ENCODE data around the gene SFT2D1. TPM values are rescaled to one million over a fixed set of nuclear protein-coding genes. Genes with fewer than 3 reads are reported as not detected.

Gene SFT2D1
- total and polyA plus RNA-seq, 9 of the 15 experiments (the other 6 are each of a cell fraction or from before 2014, with no cell fraction given) = 54.4 to 140 (median 74.6) TPM

DNA sequence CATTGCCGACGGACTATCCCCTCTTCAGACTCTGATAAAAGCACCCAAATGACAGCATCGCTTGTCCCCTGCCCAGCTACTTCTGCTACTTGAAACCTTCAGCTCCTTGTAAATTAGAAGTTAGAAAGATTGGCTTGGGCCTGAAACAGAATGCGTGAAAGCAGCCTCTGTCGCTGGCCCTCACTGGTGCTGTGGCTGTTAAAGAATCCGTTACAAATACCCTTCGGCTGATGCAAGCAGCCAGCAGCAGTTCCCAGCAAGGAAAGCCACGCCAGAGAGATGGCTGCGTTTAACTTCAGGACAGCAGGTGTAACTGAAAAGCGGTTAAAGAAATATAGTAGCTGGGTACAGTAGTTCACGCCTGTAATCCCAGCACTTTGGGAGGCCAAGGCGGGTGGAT lies 31.7 kb downstream of the SFT2D1 start:
- Histone ChIP-seq H3K36me3 (ENCODE audit: control insufficient read depth, insufficient read depth, low read length) (no peaks in the 10 kb centered on the region), H3K9me1 (ENCODE audit: control insufficient read depth, insufficient read depth, low read length) (no peaks in the 10 kb centered on the region), H3K27me3 (ENCODE audit: control insufficient read depth in 2 of 2, insufficient read depth in 2 of 2, low read length in 2 of 2) (peaks cover 19 to 35% of the 10 kb centered on the region in 2 experiments), H3K79me2 (ENCODE audit: control insufficient read depth, insufficient read depth, low read length) (no peaks in the 10 kb centered on the region), H3K4me1 (replicated peaks in 1 of 2; ENCODE audit: control insufficient read depth in 2 of 2, insufficient read depth in 2 of 2, low read length in 2 of 2) (peaks cover 0 to 8% of the 10 kb centered on the region in 2 experiments; a peak in 2 of 5 replicates), H3K4me2 (ENCODE audit: insufficient read depth, low read length) (no peak overlapping the region; the same call in 1 of the 2 replicates), H3K9ac (ENCODE audit: insufficient read depth in 1 of 2, low read depth in 2 of 2, low read length in 2 of 2) (no peak overlapping the region), H4K20me1 (replicated peaks; ENCODE audit: control insufficient read depth, insufficient read depth, low read length) (no peaks in the 10 kb centered on the region), H3K9me3 (replicated peaks; ENCODE audit: control insufficient read depth, insufficient read depth, low read depth, low read length) (no peaks in the 10 kb centered on the region), H2AFZ (ENCODE audit: low read depth, low read length) (no peak overlapping the region), H3K27ac (ENCODE audit: extremely low read depth, low read depth, low read length) (no peak overlapping the region), H3K4me3 (no peak overlapping the region)
- POLR2A ChIA-PET = interaction anchor here (0.9 to 1.4 kb wide), 5 partner anchors 8 to 90 kb away, joined by 3 to 5 read pairs (median 4); no protein-coding TSS in a partner anchor
- in situ Hi-C loops (cut with MboI) (no loop called here), intact Hi-C loops (cut with micrococcal nuclease) (loop anchor here (1.0 kb wide), 1 partner anchor 35 kb away; no protein-coding TSS in a partner anchor)
- FAIRE-seq (no peak), DNase-seq (ENCODE audit: extremely low read depth in 1 of 4, low spot score in 3 of 4) (no peak), ATAC-seq (peak; percentile 64)
- CTCF ChIA-PET (ENCODE audit: low intra/inter-chr PET ratio) = no interaction called here
- BruUV-seq (replicated peaks) = no TSS peak
- 20% methylated on average over 12 of the region's 12 CpGs for WGBS (ENCODE audit: insufficient coverage, low coverage, missing lambda C conversion rate)
- TF ChIP-seq SUPT5H (IDR thresholded peaks at IDR 0.05) (no peak), XRCC4 (IDR thresholded peaks at IDR 0.05; ENCODE audit: extremely low read depth, insufficient read depth, insufficient read length) (no peak), KDM4B (IDR thresholded peaks at IDR 0.05; ENCODE audit: borderline replicate concordance in 2 of 2, low read depth in 1 of 2) (no peak), L3MBTL2 (IDR thresholded peaks at IDR 0.05) (peak; percentile 44; the same call in 1 of the 2 replicates), ZNF445 (CRISPR knock-in tag; IDR thresholded peaks at IDR 0.05; ENCODE audit: low read depth) (no peak), STAT5A (IDR thresholded peaks at IDR 0.05; ENCODE audit: borderline replicate concordance, low read length) (no peak), MAFG (tag; conservative IDR thresholded peaks at IDR 0.05) (no peak), TOE1 (IDR thresholded peaks at IDR 0.05; ENCODE audit: borderline replicate concordance) (no peak), TOE1 (CRISPR knock-in tag; IDR thresholded peaks at IDR 0.05; ENCODE audit: borderline replicate concordance, low read depth) (no peak), MYNN (IDR thresholded peaks at IDR 0.05) (no peak), MYNN (CRISPR knock-in tag; IDR thresholded peaks at IDR 0.05) (no peak), NFIC (IDR thresholded peaks at IDR 0.05) (no peak), NCOA1 (IDR thresholded peaks at IDR 0.05; ENCODE audit: low read depth) (no peak), RBFOX2 (IDR thresholded peaks at IDR 0.05; ENCODE audit: low read depth, low read length) (0 out of 2 replicates have a peak, but pooled peaks have one; percentile 22), POLR2A (conservative IDR thresholded peaks at IDR 0.05) (no peak), CEBPG (CRISPR knock-in tag; IDR thresholded peaks at IDR 0.05) (peak; percentile 68; the same call in 1 of the 2 replicates), CEBPG (tag; conservative IDR thresholded peaks at IDR 0.05 in 1 of 2, IDR thresholded peaks at IDR 0.05 in 1 of 2) (peak in 1 of 2 experiments; percentile 63; a peak in 2 of 4 replicates), KLF6 (CRISPR knock-in tag; IDR thresholded peaks at IDR 0.05; ENCODE audit: borderline replicate concordance) (no peak), ATF3 (IDR thresholded peaks at IDR 0.05) (peak; percentile 37; the same call in 1 of the 2 replicates), ATF3 (CRISPR knock-in tag; conservative IDR thresholded peaks at IDR 0.05) (no peak)
- TF ChIP-seq, protein P1, sequence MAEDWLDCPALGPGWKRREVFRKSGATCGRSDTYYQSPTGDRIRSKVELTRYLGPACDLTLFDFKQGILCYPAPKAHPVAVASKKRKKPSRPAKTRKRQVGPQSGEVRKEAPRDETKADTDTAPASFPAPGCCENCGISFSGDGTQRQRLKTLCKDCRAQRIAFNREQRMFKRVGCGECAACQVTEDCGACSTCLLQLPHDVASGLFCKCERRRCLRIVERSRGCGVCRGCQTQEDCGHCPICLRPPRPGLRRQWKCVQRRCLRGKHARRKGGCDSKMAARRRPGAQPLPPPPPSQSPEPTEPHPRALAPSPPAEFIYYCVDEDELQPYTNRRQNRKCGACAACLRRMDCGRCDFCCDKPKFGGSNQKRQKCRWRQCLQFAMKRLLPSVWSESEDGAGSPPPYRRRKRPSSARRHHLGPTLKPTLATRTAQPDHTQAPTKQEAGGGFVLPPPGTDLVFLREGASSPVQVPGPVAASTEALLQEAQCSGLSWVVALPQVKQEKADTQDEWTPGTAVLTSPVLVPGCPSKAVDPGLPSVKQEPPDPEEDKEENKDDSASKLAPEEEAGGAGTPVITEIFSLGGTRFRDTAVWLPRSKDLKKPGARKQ (CRISPR knock-in tag; IDR thresholded peaks at IDR 0.05) = peak; percentile 74
- TF ChIP-seq, protein P2, sequence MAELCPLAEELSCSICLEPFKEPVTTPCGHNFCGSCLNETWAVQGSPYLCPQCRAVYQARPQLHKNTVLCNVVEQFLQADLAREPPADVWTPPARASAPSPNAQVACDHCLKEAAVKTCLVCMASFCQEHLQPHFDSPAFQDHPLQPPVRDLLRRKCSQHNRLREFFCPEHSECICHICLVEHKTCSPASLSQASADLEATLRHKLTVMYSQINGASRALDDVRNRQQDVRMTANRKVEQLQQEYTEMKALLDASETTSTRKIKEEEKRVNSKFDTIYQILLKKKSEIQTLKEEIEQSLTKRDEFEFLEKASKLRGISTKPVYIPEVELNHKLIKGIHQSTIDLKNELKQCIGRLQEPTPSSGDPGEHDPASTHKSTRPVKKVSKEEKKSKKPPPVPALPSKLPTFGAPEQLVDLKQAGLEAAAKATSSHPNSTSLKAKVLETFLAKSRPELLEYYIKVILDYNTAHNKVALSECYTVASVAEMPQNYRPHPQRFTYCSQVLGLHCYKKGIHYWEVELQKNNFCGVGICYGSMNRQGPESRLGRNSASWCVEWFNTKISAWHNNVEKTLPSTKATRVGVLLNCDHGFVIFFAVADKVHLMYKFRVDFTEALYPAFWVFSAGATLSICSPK (IDR thresholded peaks at IDR 0.05; ENCODE audit: borderline replicate concordance) = no peak
